GM21515 (cell line): ENCODE data around the gene EPAS1.

ENCODE experiments used
- ATAC-seq: cut with Tn5 transposase; IDR thresholded peaks from one replicate; pipeline ENCODE4 v1.9.1; 2021; ENCODE audit not compliant: unreplicated experiment

Gene EPAS1

GRCh38 chr2:46337208-46337994 is 40.2 kb downstream of the EPAS1 start:
- ATAC-seq: no peak

GRCh38 chr2:46338674-46339073 is 41.5 kb downstream of the EPAS1 start:
- ATAC-seq: no peak

GRCh38 chr2:46339200-46339599 is 42.0 kb downstream of the EPAS1 start:
- ATAC-seq: no peak

GRCh38 chr2:46339676-46340459 is 42.7 kb downstream of the EPAS1 start:
- no peak for ATAC-seq

GRCh38 chr2:46340740-46341420 is 43.7 kb downstream of the EPAS1 start:
- no peak for ATAC-seq

- ATAC-seq: no peak
These were observed 45.5 kb downstream of the EPAS1 start for GRCh38 chr2:46342566-46343315.

GRCh38 chr2:46344706-46345105 is 47.5 kb downstream of the EPAS1 start:
- ATAC-seq: no peak

- no peak for ATAC-seq
These were observed 48.6 kb downstream of the EPAS1 start for GRCh38 chr2:46345775-46346174.

- ATAC-seq: no peak
These were observed 49.5 kb downstream of the EPAS1 start for GRCh38 chr2:46346719-46347118.

- no peak for ATAC-seq
These were observed 50.6 kb downstream of the EPAS1 start for GRCh38 chr2:46347648-46348280.

GRCh38 chr2:46349115-46349547 is 51.9 kb downstream of the EPAS1 start:
- no peak for ATAC-seq

GRCh38 chr2:46350029-46350689 is 53.0 kb downstream of the EPAS1 start:
- ATAC-seq: no peak

- no peak for ATAC-seq
These were observed 54.0 kb downstream of the EPAS1 start for GRCh38 chr2:46351098-46351749.

- ATAC-seq: no peak
These were observed 54.5 kb downstream of the EPAS1 start for GRCh38 chr2:46351750-46352138.

- no peak for ATAC-seq
These were observed 55.4 kb downstream of the EPAS1 start for GRCh38 chr2:46352621-46353020.

- no peak for ATAC-seq
These were observed 56.3 kb downstream of the EPAS1 start for GRCh38 chr2:46353509-46353908.

GRCh38 chr2:46355756-46356155 is 58.5 kb downstream of the EPAS1 start:
- no peak for ATAC-seq

- no peak for ATAC-seq
These were observed 59.8 kb downstream of the EPAS1 start for GRCh38 chr2:46356991-46357390.

- ATAC-seq: no peak
These were observed 61.5 kb downstream of the EPAS1 start for GRCh38 chr2:46358713-46359112.
